Mucosa of gallbladder (tissue), 1 donor: ENCODE data around the gene RAB44. TPM values are rescaled to one million over a fixed set of nuclear protein-coding genes. Genes with fewer than 3 reads are reported as not detected.

Experiments
- DNase-seq: peaks from one replicate; pipeline ENCODE4 v3.0.0-alpha.2; 2020; ENCODE audit warnings: low spot score
- total RNA-seq: library from RNA; stranded (reverse); gene quantifications from one replicate; pipeline ENCODE4 v1.2.1, GENCODE V29; 2021
- donor health status: DM: no; HTN: no; CAD: no.

The RAB44 gene
- total RNA-seq, 1 donor from 2014 or later: 0.75 TPM

DNA sequence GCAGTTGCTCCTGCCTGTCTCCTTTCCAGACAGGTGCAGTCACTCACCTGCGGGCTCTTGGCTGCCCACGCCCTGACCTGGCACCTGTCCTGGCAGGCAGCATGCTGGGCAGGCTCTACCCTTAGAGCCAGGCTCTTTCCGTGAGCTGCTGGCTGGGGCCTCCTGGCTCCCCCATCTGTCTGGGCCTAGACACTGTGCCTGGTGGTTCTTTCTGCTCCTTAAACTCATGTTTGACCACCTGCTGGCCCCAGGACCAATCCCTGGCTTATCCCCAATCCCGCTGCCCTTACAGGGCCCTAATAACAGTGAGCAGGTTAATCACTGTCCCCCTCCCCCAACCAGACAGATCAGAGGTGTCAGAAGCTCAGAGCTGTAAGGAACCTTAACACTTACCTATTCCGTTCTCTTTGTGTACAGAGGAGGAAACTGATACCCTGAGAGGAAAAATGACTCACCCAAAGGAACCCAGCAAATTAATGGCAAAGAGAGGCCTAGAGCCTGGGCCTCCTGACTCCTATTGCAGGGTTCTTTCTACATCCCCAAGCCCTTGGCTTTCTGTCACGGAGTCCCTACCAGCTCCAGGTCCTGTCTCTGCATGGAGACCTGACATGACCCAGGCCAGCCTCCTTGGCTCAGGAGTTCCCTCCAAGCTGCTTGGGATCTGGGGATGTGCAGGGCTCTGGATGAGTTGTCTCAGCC, 54.7 kb downstream of the RAB44 start:
- DNase-seq: no peak

- DNase-seq: no peak
These were observed 55.4 kb downstream of the RAB44 start for GRCh38 chr6:36752886-36753506.

DNA sequence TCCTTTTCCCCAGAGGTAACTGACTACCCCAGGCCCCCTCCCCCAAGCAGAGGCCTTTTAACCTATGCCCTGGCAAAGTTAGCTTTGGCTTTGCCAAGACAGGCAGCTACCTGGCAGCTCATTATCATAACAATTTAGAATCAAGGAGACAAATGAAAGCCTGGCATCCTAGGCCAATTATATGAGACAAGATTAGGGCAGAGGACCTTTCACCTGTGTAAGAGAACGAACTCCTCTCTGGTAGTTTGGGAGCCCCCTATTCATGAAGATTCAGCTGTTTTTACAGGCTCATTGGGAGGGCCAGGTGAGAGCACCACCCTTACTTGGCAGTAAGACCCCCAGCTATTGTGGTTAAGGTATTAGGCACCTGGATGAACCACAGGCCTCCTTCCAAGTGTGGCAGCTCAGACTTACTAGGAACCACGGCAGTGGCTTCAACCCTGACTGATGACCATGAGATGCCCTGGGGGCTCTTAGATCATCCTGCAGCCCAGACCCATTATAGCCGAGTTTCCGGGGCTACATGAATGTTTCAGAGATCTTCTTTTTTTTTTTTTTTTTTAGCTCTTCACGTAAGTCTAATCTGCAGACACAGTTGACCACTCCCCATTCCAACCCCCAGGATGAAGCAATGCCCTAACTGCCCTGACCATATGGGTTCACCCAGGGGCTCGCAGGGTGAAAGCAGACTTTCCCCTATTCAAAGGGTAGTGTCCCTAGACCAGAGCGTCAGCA, 56.2 kb downstream of the RAB44 start:
- no peak for DNase-seq

- no peak for DNase-seq
These were observed 57.2 kb downstream of the RAB44 start for GRCh38 chr6:36754582-36755434.

DNA sequence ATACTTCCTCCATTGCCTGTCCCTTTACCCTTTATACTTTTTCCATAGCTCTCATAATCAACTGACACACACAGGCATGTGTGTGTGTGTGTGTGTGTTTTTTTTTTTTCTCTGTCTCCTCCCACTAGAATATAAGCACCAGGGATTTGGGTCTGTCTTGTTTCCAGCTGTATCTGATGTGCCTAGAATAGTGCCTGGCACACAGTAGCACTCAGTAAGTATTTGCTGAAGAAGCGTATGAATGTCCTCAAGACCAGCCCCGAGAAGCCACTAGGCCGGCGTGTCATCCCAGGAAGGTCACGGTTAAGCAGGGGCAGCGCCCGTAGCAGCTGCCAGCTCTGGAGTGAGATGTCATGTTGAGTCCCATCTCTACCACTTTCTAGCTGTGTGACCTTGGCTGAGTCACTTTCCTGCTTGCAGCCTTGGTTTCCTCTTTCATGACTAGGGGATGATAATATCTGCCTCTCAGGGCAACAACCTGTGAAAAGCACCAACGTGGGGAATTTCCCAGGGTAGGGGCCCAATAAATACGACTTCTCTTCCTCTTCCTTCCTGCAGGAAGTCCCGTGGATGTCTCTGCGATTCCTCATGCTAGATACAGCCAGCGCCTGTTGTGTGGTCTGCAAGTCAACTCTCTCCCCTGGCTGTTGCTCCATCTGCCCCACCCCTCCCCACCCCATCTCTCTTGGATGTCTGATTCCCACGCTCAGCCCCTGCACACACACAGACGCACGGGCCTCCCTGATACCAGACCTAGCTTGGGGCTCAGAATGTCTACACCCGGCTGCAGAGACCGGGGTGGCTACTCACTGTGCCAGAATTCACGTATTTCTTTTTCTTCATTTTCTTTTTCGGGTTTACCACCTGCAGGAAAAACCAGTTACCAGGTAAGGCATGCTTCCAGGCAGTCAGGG, 58.1 kb downstream of the RAB44 start:
- no peak for DNase-seq

DNA sequence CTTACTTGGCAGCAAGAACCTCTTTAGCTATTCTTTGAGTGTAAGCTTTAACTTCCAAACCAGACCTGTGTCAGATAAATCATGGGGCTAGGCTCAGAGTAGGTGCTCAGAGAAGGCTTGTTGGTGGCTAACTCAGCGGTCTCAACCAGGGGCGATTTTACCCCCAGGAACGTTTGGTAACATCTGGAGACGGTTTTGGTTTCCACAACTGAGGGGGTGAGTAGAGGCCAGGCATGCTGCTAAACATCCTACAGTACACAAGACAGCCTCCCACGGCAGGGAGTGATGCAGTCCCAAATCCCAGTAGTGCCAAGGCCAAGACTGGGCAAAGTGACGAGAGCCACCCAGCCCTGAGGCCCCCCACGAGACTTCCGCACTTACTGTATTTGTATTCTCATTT, 59.2 kb downstream of the RAB44 start:
- no peak for DNase-seq

GRCh38 chr6:36757206-36757605, 59.6 kb downstream of the RAB44 start:
- no peak for DNase-seq

GRCh38 chr6:36757943-36758508, 60.4 kb downstream of the RAB44 start:
- no peak for DNase-seq

DNA sequence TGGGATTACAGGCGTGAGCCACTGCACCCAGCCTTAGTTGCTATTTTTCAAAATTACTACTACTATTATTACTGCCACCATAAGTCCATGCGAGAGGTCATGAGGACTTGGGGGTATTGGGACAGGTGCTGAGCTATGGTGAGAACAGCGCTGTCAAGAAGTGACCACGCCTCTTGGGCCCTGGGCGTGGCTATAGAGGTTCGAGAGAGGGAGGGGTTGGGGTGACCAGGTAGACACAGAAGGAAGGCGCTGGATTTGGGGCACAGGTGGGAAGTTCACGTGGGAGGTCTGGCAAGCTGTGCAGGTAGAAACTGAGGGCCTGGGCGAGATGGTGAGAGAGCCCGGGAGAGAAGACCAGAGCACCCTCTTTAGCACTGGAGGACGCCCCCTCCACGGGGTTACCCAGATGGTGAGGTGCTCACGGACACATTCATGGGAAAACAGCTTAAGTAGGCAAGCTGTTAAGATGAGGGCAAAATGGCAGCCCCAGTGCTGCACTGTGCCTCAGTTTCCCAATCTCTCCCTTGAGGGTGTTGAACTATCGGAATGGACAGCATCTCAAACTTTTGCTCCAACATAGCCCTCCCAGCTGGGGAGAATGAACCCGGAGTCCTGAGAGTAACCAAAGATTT, 61.0 kb downstream of the RAB44 start:
- no peak for DNase-seq

DNA sequence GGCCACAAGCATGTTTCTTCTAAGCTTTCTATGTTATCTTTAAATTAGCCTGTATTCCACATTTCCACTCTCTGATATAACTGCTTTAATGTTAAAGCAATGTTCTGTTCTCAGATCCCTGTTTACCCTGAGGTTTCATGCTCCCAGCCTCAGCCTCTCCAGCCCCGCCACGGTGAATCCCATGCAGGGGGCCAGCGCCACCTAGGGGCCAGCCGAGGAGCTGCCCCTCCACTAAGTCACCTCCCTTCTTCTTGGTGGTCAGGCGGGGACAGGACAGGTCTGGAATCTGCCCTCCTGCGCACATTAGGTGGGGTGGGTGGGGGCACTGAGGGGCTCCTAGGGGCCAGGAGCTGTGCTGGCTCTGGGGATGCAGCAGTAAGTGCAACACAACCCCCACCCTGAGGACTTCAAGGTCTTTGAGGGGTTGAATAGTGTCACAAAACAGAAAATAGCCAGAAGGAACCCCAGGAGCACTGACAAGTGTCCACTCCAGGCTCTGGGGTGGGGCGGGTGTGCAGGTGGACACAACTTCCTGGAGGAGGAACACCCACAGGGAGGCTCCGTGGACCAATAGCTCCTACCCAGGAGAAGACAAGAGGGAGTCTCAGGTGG, 61.6 kb downstream of the RAB44 start:
- peak; percentile 74 for DNase-seq

DNA sequence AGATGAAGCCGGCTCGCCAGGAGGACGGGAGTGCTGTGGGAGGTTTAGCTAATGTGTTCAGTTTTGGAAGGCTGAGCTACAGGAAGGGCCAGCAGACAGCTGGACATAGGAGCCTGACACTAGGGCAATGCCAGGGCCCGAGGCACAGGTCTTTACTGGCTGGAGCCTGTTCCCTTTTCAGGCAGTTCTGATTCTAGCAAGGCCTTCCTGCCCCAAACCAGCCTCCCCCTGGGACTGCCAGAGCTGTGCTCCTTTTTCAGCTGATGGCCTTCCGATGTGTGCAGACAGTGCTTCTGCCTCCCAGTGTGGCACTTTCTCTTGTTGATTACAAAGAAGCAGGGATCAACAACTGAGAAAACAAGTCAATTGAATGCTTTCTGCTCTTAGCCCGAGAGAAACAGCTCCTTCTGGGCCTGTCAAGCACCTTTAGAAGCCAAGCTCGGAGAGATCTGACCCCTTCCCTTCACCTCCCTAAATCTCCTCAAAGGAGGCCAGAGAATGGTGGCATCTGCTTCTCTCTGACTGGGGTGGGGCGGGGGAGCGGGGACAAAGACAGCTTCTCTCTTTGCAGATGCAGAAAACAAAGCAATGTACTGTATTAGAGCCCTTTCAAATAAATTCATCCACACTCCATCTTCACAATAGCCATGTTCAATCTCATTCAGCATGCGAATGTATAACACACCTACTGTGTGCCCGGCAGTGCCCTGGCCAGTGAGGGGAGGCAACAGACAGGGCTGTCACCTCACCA, 63.2 kb downstream of the RAB44 start:
- no peak for DNase-seq

DNA sequence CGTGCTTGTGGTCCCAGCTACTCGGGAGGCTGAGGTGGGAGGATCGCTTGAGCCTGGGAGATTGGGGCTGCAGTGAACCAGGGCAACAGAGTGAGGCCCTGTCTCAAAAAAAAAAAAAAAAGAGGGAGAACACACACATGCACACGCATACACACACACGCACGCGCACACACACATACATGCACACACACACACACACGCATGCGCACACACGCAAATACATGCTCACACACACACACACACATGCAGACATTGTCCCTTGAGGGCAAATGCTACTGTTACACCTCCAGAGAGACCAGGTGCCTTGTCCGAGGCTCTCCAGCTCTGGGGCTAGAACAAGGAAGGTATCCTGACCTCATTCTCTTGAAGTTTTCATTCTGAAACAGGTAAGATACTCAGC, 64.5 kb downstream of the RAB44 start:
- DNase-seq: no peak

DNA sequence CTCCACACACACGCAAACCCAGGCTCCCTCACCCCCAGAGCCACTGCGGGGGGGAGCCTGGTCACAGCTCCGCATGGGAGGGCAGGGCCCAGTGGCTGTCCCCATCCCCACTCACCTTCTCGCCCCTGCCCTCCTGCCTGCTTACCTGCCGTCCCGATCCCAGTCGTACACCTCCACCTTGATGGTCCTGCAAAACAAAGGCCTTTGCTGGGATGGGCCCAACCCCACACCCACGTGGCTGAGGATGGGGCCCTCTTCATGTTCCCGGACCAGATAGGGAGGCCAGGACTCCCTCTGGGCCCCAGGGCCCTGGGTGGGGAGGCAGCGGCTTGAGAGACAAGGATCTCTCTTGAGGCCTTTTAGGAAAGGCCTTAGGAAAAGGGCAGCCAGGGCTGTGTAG, 67.6 kb downstream of the RAB44 start:
- DNase-seq: no peak

DNA sequence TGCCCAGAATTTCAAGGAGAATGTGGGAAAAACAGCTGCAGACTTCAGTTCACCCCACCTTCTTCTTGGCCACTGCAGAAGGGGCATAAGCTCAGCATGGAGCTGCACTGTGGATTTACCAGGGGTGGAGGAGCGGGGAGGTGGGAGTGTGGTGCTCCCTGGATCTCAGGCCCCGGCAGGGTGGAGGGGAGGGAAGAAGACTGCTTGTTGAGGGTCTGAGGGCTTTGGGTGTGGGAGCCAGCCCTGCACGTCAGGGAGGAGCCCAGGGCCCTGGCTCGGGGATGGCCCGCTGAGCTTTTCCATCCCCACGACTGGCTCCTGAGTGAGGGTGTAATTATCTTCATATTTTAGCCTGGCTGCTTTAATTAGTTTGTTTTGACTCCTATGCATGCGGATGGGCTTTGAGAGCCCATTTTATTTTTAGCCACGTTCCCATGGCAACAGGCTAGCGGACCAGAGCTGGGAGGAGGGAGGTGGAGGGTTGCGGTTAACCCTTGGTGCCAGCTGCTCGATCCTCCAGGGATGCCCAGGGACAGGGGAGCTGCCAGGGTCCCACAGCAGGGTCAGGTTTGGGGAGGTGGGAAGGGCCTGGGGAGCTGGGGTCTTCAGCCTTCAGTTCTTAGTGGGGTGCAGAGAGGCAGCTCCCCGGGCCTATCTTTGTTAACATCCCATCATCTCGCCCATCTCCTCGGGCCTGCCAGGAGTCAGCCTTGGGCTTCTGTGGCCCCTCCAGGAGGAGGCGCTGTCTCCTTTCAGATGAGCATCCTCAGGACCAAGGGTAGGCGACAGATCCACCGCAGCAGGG, 68.2 kb downstream of the RAB44 start:
- peak; percentile 83 for DNase-seq

- DNase-seq: no peak
These were observed 68.8 kb downstream of the RAB44 start for GRCh38 chr6:36766399-36766945.

DNA sequence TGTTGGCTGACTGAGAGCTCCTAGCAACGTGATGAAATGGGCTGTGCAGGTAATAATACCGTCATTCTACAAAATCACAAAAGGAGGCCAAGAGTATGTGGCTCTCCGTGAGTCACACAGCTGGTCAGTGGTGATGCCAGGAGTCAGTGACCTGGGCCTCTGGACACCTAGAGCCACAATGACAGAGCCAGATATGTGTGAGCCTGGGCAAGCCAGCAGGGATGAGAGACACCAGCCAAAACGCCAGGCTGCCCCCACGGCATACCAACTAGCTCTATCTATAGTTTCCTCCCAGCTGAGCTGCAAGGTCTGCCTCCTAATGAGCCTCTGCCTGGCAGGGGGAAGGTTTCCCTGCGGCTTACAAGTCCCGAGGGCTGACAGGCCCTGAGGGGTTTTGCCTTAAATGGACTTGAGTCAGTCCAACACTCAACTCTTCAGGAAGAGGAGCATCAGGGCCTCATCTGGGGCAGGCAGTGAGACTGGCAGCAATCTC, 71.6 kb downstream of the RAB44 start:
- DNase-seq: no peak

- no peak for DNase-seq
These were observed 72.3 kb downstream of the RAB44 start for GRCh38 chr6:36769676-36770499.
